Spleen (tissue), 7 donors: Measurements from ENCODE around the gene IP6K3.

ENCODE experiments used
- CTCF ChIP-seq, 11 experiments: fragments of 200-600 bp in 7 of 11; fragments of 450-650 bp in 4 of 11; sonication (generic) in 4 of 11; IDR thresholded peaks in 8 of 11; conservative IDR thresholded peaks in 3 of 11; 1 replicate in 7 of 11; 2 replicates in 4 of 11; pipeline versions ENCODE4 v1.4.0 to v1.8.0; 2016 to 2021; ENCODE audit warnings: antibody characterized with exemption in 11 of 11, inconsistent platforms in 4 of 11, mild to moderate bottlenecking in 1 of 11
- POLR2A ChIP-seq, 3 donors: fragments of 450-650 bp; IDR thresholded peaks; one replicate each; pipeline ENCODE4 v1.5.1; 2017; ENCODE audit warnings: antibody characterized with exemption in 3 of 3, mild to moderate bottlenecking in 1 of 3
- donor health status: DM: no; HTN: no; CAD: no; lungs with moderate emphysema.
- donor health status: DM: no; HTN: no; CAD: no.
- donor health status: DM: no; HTN: no; CAD: no.

DNA sequence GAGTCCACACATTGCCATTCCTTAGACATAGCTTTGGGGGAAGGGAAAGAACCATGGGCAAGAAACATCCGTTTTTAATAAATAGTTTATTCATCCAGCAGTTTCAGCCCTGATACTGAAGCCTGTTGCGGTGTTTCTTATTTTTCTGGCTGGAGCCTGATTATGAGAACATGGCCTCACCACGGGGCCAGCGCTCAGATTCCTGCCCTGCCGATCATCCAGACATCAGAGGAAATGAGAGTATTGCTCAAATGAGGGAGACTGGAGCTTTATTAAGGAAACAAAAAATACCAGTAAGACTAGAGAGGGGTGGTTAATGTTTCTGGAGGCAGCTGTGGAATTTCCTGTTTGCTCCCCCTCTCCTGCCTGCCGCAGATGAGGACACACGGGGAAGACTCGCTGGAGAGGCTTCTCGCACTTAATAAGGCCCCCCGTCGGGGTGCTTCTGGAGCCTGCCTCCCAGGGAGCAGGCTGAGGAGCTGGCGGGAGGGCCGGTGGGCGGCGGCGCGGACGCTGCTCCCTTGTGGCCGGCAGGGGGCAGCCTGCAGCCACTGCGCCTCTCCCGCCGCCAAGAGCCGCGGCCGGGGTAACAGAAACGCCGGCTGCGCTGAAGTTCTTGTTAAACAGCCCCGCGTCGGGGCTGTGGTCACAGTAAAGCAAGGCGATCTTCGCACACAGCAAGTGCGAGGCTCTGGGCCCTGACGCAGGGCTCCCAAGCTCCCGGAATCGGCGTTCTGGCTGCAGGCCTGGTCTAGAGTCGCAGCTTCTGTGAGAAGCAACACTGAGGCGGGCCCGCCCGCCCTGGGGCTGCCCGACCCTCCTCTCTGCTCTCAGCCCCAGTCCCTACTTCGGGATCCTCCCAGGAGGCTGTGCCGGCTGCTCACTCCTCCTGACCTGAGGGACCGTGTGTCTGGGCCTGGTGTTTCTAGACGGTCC lies 24.7 kb upstream of the IP6K3 start:
- TF ChIP-seq CTCF (IDR thresholded peaks at IDR 0.05 in 8 of 11, conservative IDR thresholded peaks at IDR 0.05 in 3 of 11) = peak; percentile 72 to 99 (median 95)
- TF ChIP-seq POLR2A (IDR thresholded peaks at IDR 0.05) = peak in 1 of 3 donors; percentile 19
